Stimulated activated CD8-positive, alpha-beta memory T cell treated with anti-CD3 and anti-CD28 coated beads, Interleukin-2, amount 100 ng/mL, for 48 hours (primary cell): ENCODE results near the gene CYP26B1.

ENCODE experiments used
- DNase-seq, 2 donors: peaks; one replicate each; pipeline ENCODE4 v3.0.0-alpha.2; 2020; ENCODE audit warnings: low read depth in 2 of 2

CYP26B1 gene

GRCh38 chr2:72083751-72084583 is 63.7 kb downstream of the CYP26B1 start:
- DNase-seq, result no peak

- DNase-seq, result no peak
Observed at GRCh38 chr2:72082887-72083286, 64.8 kb downstream of the CYP26B1 start.

GRCh38 chr2:72082021-72082601 is 65.6 kb downstream of the CYP26B1 start:
- DNase-seq, result no peak

GRCh38 chr2:72081451-72081850 is 66.2 kb downstream of the CYP26B1 start:
- DNase-seq, result no peak

- no peak for DNase-seq
Observed at GRCh38 chr2:72080286-72081145, 67.1 kb downstream of the CYP26B1 start.
